A549 (cell line): ENCODE measurements around the gene NUP42.

Experiments
- CTCF ChIP-seq: fragments of >200 bp; sonication (Bioruptor Twin); formaldehyde crosslinking; IDR thresholded peaks from 3 replicates; pipeline ENCODE4 v1.5.1; 2016
- JUN ChIP-seq, 2 experiments: fragments of >200 bp; sonication (Bioruptor Twin); formaldehyde crosslinking; IDR thresholded peaks; 2 replicates in 1 of 2; 3 replicates in 1 of 2; pipeline ENCODE4 v1.6.1; 2016 to 2017

GRCh38 chr7:23165316-23165715, 16.5 kb upstream of the NUP42 start:
- no peak for TF ChIP-seq JUN (IDR thresholded peaks at IDR 0.05)
- no peak for TF ChIP-seq CTCF
